ENCODE data around the gene MYPN.

Gene MYPN

DNA sequence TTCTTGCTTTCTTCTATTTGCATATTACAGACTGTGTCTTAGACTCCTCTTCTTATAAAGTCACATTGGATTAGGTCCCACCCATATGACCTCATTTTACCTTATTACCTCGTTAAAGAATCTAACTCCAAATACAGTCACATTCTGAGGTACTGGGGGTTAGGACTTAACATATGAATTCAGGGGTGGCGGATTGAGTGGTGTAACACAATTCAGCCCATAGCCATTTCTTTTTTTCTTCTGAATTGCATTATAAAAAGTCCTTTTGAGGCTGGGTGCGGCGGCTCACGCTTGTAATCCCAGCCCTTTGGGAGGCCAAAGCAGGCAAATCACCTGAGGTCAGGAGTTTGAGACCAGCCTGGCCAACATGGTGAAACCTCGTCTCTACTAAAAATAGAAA, 27.4 kb upstream of the MYPN start:
- TF ChIP-seq, protein P1, sequence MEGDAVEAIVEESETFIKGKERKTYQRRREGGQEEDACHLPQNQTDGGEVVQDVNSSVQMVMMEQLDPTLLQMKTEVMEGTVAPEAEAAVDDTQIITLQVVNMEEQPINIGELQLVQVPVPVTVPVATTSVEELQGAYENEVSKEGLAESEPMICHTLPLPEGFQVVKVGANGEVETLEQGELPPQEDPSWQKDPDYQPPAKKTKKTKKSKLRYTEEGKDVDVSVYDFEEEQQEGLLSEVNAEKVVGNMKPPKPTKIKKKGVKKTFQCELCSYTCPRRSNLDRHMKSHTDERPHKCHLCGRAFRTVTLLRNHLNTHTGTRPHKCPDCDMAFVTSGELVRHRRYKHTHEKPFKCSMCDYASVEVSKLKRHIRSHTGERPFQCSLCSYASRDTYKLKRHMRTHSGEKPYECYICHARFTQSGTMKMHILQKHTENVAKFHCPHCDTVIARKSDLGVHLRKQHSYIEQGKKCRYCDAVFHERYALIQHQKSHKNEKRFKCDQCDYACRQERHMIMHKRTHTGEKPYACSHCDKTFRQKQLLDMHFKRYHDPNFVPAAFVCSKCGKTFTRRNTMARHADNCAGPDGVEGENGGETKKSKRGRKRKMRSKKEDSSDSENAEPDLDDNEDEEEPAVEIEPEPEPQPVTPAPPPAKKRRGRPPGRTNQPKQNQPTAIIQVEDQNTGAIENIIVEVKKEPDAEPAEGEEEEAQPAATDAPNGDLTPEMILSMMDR (IDR thresholded peaks at IDR 0.05; ENCODE audit: low read depth, low read length) = no peak
- no peak for TF ChIP-seq POLR2A (IDR thresholded peaks at IDR 0.05; ENCODE audit: extremely low read depth, insufficient read length)
- TF ChIP-seq MYC (IDR thresholded peaks at IDR 0.05; ENCODE audit: low read depth, low read length) = no peak
- TF ChIP-seq, protein P2, sequence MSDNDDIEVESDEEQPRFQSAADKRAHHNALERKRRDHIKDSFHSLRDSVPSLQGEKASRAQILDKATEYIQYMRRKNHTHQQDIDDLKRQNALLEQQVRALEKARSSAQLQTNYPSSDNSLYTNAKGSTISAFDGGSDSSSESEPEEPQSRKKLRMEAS (IDR thresholded peaks at IDR 0.05; ENCODE audit: low read depth, low read length) = no peak
- H3K4me3 ChIP-seq (ENCODE audit: low read depth, low read length) = no peak overlapping the region

DNA sequence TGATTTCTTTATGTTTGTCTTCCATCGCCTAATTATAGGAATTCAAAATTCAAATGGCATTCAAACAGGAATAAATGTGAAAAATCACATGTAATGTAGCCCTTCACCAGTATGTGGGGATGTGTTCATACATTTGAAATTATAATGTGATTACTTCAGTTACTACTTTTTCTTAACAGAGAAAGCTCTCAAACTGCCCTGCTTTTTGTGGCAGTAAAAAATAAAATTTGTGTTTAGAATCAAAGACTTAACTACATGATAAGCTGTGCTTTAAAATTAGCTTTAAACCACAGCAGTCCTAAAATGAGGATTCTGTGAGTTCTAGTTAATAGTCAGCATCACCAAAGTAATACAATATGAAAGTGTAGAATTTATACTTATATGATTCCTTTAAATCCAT, 26.4 kb upstream of the MYPN start:
- no peak overlapping the region for H3K4me3 ChIP-seq (ENCODE audit: low read depth, low read length)
- no peak for TF ChIP-seq MYC (IDR thresholded peaks at IDR 0.05; ENCODE audit: low read depth, low read length)
- TF ChIP-seq, protein P1 (IDR thresholded peaks at IDR 0.05; ENCODE audit: low read depth, low read length) = no peak
- no peak for TF ChIP-seq POLR2A (IDR thresholded peaks at IDR 0.05; ENCODE audit: extremely low read depth, insufficient read length)
- TF ChIP-seq, protein P2 (IDR thresholded peaks at IDR 0.05; ENCODE audit: low read depth, low read length) = 0 out of 2 replicates have a peak, but pooled peaks have one; percentile 43
- no peak for DNase-seq (ENCODE audit: low read depth)

More for the DNA sequence above, 27.4 kb upstream of the MYPN start:
- DNase-seq (ENCODE audit: low read depth) = no peak

DNA sequence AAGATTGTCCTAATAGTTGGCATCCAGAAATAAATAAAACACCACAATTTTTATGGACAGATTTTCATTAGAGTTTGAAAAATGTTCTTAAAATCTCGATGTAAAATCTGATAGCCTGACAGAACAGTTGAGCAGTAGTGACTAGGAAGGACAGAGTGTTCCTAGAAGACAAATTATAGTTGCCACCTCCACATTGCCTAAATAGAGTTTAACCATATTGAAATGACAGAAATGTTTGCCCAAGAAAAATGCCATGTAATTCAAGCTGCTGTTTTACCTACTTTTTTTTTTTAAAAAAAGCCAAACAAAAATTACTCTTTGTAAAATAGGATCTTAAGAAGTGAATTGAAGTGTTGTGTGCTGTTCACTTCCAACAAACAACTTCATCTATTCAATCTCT, 25.3 kb upstream of the MYPN start:
- TF ChIP-seq, protein P2 (IDR thresholded peaks at IDR 0.05; ENCODE audit: low read depth, low read length) = no peak
- TF ChIP-seq, protein P1 (IDR thresholded peaks at IDR 0.05; ENCODE audit: low read depth, low read length) = no peak
- TF ChIP-seq POLR2A (IDR thresholded peaks at IDR 0.05; ENCODE audit: extremely low read depth, insufficient read length) (no peak), MYC (IDR thresholded peaks at IDR 0.05; ENCODE audit: low read depth, low read length) (no peak)
- no peak for DNase-seq (ENCODE audit: low read depth)

DNA sequence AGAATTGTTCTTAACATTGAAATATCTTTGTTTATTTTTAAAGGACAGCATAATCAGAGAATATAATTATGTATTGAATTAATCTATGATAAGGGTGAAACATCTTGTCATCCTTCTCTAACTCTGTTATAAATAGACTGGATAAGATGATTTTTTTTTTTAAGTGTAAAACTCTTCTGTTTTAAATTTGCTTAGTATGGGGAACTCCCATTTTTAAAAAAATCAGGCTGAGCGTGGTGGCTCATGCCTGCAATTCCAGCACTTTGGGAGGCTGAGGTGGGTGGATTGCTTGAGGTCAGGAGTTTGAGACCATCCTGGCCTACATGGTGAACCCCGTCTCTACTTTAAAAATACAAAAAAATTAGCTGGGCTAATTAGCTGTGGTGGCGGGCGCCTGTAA, 24.8 kb upstream of the MYPN start:
- TF ChIP-seq, protein P1 (IDR thresholded peaks at IDR 0.05; ENCODE audit: low read depth, low read length) = no peak
- TF ChIP-seq POLR2A (IDR thresholded peaks at IDR 0.05; ENCODE audit: extremely low read depth, insufficient read length) = no peak
- no peak for TF ChIP-seq MYC (IDR thresholded peaks at IDR 0.05; ENCODE audit: low read depth, low read length)
- TF ChIP-seq, protein P2 (IDR thresholded peaks at IDR 0.05; ENCODE audit: low read depth, low read length) = no peak
- DNase-seq (ENCODE audit: low read depth) = no peak

More for the DNA sequence above, 25.3 kb upstream of the MYPN start:
- no peak overlapping the region for H3K4me3 ChIP-seq (ENCODE audit: low read depth, low read length)

DNA sequence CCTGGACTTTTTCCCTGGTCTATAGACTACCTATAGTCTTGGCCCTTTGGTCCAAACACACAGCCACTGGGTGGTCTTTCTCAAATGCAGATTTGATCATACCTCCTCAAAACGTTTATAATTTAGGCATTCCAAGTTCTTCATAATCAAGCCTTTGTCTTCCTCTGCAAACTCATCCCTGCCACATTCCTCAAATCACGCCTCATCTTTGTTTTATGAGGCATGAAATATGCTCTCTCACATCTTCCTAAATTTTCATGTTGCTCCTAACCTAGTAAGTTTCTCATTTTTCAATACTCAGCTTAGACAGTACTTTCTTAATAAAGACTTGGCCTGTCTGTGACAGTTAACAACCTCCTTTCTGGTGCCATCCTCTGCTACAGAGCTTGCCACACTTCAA, 23.3 kb upstream of the MYPN start:
- H3K4me3 ChIP-seq (ENCODE audit: low read depth, low read length) = no peak overlapping the region
- DNase-seq (ENCODE audit: low read depth) = peak; percentile 43
- TF ChIP-seq, protein P1 (IDR thresholded peaks at IDR 0.05; ENCODE audit: low read depth, low read length) = no peak
- TF ChIP-seq, protein P2 (IDR thresholded peaks at IDR 0.05; ENCODE audit: low read depth, low read length) = 0 out of 2 replicates have a peak, but pooled peaks have one; percentile 22
- TF ChIP-seq POLR2A (IDR thresholded peaks at IDR 0.05; ENCODE audit: extremely low read depth, insufficient read length) = no peak
- TF ChIP-seq MYC (IDR thresholded peaks at IDR 0.05; ENCODE audit: low read depth, low read length) = no peak

More for the DNA sequence above, 24.8 kb upstream of the MYPN start:
- no peak overlapping the region for H3K4me3 ChIP-seq (ENCODE audit: low read depth, low read length)
